ENCODE data around the gene PLXDC1.
A peak's percentile ranks its signal among the peaks of the same experiment; 100 is the strongest.

The PLXDC1 gene

GRCh38 chr17:39082482-39082881, 69.0 kb downstream of the PLXDC1 start (continued):
- TF ChIP-seq, protein P1, sequence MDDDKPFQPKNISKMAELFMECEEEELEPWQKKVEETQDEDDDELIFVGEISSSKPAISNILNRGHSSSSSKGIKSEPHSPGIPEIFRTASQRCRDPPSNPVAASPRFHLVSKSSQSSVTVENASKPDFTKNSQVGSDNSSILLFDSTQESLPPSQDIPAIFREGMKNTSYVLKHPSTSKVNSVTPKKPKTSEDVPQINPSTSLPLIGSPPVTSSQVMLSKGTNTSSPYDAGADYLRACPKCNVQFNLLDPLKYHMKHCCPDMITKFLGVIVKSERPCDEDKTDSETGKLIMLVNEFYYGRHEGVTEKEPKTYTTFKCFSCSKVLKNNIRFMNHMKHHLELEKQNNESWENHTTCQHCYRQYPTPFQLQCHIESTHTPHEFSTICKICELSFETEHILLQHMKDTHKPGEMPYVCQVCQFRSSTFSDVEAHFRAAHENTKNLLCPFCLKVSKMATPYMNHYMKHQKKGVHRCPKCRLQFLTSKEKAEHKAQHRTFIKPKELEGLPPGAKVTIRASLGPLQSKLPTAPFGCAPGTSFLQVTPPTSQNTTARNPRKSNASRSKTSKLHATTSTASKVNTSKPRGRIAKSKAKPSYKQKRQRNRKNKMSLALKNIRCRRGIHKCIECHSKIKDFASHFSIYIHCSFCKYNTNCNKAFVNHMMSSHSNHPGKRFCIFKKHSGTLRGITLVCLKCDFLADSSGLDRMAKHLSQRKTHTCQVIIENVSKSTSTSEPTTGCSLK (tag by site-specific recombination; IDR thresholded peaks at IDR 0.05), result no peak
- TF ChIP-seq EGR2 (tag by site-specific recombination; IDR thresholded peaks at IDR 0.05; ENCODE audit: low read depth), result no peak
- TF ChIP-seq ZBTB11 (tag by site-specific recombination; conservative IDR thresholded peaks at IDR 0.05; ENCODE audit: low read depth), result no peak
- TF ChIP-seq KLF10 (tag by site-specific recombination; IDR thresholded peaks at IDR 0.05), result no peak
- peak; percentile 20; the same call in 1 of the 2 replicates for TF ChIP-seq MZF1 (tag by site-specific recombination; IDR thresholded peaks at IDR 0.05; ENCODE audit: borderline replicate concordance)
- TF ChIP-seq ZNF302 (tag by site-specific recombination; IDR thresholded peaks at IDR 0.05; ENCODE audit: low read depth), result no peak
- TF ChIP-seq ZSCAN30 (tag by site-specific recombination; IDR thresholded peaks at IDR 0.05), result no peak
- no peak for TF ChIP-seq ZSCAN23 (tag by site-specific recombination; IDR thresholded peaks at IDR 0.05)
- no peak for TF ChIP-seq ZNF621 (tag by site-specific recombination; IDR thresholded peaks at IDR 0.05)
- TF ChIP-seq, protein P2, sequence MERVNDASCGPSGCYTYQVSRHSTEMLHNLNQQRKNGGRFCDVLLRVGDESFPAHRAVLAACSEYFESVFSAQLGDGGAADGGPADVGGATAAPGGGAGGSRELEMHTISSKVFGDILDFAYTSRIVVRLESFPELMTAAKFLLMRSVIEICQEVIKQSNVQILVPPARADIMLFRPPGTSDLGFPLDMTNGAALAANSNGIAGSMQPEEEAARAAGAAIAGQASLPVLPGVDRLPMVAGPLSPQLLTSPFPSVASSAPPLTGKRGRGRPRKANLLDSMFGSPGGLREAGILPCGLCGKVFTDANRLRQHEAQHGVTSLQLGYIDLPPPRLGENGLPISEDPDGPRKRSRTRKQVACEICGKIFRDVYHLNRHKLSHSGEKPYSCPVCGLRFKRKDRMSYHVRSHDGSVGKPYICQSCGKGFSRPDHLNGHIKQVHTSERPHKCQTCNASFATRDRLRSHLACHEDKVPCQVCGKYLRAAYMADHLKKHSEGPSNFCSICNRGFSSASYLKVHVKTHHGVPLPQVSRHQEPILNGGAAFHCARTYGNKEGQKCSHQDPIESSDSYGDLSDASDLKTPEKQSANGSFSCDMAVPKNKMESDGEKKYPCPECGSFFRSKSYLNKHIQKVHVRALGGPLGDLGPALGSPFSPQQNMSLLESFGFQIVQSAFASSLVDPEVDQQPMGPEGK (tag by site-specific recombination; IDR thresholded peaks at IDR 0.05), result no peak
- TF ChIP-seq, protein P3, sequence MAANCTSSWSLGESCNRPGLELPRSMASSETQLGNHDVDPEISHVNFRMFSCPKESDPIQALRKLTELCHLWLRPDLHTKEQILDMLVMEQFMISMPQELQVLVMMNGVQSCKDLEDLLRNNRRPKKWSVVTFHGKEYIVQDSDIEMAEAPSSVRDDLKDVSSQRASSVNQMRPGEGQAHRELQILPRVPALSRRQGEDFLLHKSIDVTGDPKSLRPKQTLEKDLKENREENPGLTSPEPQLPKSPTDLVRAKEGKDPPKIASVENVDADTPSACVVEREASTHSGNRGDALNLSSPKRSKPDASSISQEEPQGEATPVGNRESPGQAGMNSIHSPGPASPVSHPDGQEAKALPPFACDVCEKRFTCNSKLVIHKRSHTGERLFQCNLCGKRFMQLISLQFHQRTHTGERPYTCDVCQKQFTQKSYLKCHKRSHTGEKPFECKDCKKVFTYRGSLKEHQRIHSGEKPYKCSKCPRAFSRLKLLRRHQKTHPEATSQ (tag by site-specific recombination; IDR thresholded peaks at IDR 0.05), result no peak
- no peak for TF ChIP-seq ZNF169 (tag by site-specific recombination; IDR thresholded peaks at IDR 0.05)
- TF ChIP-seq ZNF211 (tag by site-specific recombination; IDR thresholded peaks at IDR 0.05; ENCODE audit: low read depth), result no peak
- no peak for TF ChIP-seq SP2 (tag by site-specific recombination; IDR thresholded peaks at IDR 0.05)
- TF ChIP-seq ZNF701 (tag by site-specific recombination; IDR thresholded peaks at IDR 0.05), result no peak
- no peak for TF ChIP-seq ZNF544 (tag by site-specific recombination; IDR thresholded peaks at IDR 0.05)
- no peak for TF ChIP-seq ZNF449 (tag by site-specific recombination; IDR thresholded peaks at IDR 0.05)
- no peak for TF ChIP-seq ZNF549 (tag by site-specific recombination; IDR thresholded peaks at IDR 0.05)
- no peak for TF ChIP-seq GLI4 (tag by site-specific recombination; IDR thresholded peaks at IDR 0.05)
- TF ChIP-seq ZNF596 (tag by site-specific recombination; IDR thresholded peaks at IDR 0.05), result no peak
- TF ChIP-seq ZNF692 (tag by site-specific recombination; IDR thresholded peaks at IDR 0.05), result no peak
- no peak for TF ChIP-seq HOXD13 (CRISPR knock-in tag; IDR thresholded peaks at IDR 0.05; ENCODE audit: borderline replicate concordance)
- no peak for TF ChIP-seq ZNF324 (tag by site-specific recombination; IDR thresholded peaks at IDR 0.05)
- TF ChIP-seq ZNF843 (tag by site-specific recombination; IDR thresholded peaks at IDR 0.05), result peak; percentile 75
- TF ChIP-seq SCRT1 (tag by site-specific recombination; IDR thresholded peaks at IDR 0.05; ENCODE audit: borderline replicate concordance), result no peak
- TF ChIP-seq ZNF585B (tag by site-specific recombination; IDR thresholded peaks at IDR 0.05), result no peak
- no peak for TF ChIP-seq ZNF175 (tag by site-specific recombination; IDR thresholded peaks at IDR 0.05)
- TF ChIP-seq ZBTB21 (tag by site-specific recombination; IDR thresholded peaks at IDR 0.05), result no peak
- peak; percentile 81 for TF ChIP-seq SP7 (tag by site-specific recombination; IDR thresholded peaks at IDR 0.05)
- TF ChIP-seq ZNF404 (tag by site-specific recombination; IDR thresholded peaks at IDR 0.05), result no peak
- TF ChIP-seq ZNF146 (tag by site-specific recombination; IDR thresholded peaks at IDR 0.05), result no peak
